HG02870 (cell line): ENCODE results near the gene AXIN1.
"Not testable (repeated sequence)": the region's sequence is repeated elsewhere in the genome, so short reads cannot be mapped to it uniquely, and the experiment has no call there.

Source experiments
- ATAC-seq: cut with Tn5 transposase; IDR thresholded peaks from one replicate; pipeline ENCODE4 v1.9.1; 2021; ENCODE audit warnings: mild to moderate bottlenecking, moderate library complexity; ENCODE audit not compliant: unreplicated experiment

The AXIN1 gene

DNA sequence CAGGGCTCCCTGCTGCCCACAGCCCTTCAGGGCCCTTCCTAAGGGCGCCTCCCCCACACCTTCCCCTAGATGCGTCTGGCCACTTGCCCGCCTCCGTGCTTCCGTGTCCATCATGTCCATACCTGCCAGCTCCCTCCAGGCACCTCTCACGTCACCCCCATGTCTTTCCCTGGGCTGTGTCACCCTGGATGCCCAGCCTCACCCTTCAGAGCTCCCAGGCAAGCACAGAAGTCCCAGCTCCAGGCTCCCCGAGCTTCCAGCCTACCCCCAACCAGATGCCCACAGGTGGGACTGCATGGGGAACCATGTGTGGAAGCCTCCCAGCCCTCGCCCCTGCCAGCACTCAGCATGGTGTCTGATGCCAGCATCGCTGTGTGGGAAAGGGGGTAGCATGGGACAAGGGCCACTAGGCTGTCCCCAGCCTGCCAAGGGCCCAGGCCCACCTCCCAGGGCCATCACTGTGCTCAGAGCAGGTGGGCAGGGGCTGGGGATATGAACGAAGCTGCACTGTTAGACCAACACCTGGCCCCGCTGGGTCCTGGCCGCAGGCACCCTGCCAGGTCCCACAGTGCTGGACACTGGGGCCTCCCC, 1.9 kb upstream of the AXIN1 start:
- no peak for ATAC-seq

DNA sequence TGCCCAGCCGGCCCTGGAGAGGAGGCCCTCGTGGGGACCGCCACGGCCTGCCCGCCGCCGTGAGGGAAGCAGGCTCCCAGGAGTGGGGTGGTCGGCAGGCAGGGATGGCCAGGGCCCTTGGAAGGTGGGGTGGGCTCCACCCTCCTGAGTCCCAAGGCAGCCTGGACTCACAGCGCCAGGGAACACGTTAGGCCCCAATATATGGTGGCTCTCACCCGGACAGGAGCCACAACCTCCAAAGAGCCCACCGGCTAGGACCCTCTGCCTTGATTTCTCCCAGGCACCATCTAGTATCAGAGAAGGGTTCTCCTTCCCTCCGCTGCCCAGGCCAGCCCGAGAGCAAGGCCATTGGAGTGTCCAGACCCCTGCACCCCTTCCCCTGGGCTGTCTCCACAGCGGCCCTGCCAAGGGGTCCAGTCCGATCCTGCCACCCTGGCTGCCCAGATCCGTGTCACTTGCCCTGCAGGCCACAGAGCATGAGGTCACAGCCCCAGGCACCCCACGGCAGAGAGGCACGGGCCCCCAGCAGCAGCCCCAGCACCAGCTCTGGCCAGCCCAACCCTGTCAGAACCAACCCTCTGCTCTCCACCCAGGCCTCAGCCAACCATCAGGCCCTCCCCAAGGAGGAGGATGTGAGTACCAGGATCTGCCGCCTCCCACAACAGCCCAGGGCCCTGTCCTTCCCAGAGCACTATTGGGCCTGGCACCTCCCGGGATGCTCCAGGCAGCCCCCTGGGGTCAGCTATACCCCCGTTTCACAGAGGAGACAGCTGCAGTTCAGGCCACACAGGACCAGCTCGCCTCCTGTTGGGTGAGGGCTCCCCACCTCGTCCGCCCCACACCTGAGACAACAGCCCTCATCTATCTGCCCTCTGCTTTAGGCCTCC, 1.1 kb upstream of the AXIN1 start:
- ATAC-seq, result no peak

- no peak for ATAC-seq
Measured at GRCh38 chr16:351804-352520, 561 bp downstream of the AXIN1 start.

DNA sequence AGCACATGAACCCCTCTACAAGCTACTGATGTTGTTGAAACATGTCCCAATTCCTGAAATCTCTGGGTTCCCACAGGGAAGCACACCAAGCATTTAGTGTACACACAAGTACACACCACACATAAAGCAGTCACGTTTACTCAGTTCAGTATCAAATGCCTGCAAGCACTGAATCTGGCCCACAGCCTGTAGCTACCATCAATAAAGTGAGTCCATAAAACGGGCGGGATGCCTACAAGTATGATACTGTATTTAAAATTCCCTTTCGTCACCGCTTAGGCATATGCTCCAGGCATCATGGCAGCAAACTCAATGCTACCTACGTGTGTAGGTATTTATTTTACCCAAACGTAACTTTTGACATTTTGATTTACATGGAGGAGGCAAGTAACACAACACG, 2.3 kb downstream of the AXIN1 start:
- no peak for ATAC-seq

GRCh38 chr16:349211-349610, 3.3 kb downstream of the AXIN1 start:
- no peak for ATAC-seq

GRCh38 chr16:348495-348894, 4.0 kb downstream of the AXIN1 start:
- not testable (repeated sequence) for ATAC-seq

- ATAC-seq, result no peak
Measured at GRCh38 chr16:347203-347602, 5.3 kb downstream of the AXIN1 start.

- ATAC-seq, result no peak
Measured at GRCh38 chr16:346587-346986, 5.9 kb downstream of the AXIN1 start.

GRCh38 chr16:345772-346171, 6.8 kb downstream of the AXIN1 start:
- no peak for ATAC-seq

DNA sequence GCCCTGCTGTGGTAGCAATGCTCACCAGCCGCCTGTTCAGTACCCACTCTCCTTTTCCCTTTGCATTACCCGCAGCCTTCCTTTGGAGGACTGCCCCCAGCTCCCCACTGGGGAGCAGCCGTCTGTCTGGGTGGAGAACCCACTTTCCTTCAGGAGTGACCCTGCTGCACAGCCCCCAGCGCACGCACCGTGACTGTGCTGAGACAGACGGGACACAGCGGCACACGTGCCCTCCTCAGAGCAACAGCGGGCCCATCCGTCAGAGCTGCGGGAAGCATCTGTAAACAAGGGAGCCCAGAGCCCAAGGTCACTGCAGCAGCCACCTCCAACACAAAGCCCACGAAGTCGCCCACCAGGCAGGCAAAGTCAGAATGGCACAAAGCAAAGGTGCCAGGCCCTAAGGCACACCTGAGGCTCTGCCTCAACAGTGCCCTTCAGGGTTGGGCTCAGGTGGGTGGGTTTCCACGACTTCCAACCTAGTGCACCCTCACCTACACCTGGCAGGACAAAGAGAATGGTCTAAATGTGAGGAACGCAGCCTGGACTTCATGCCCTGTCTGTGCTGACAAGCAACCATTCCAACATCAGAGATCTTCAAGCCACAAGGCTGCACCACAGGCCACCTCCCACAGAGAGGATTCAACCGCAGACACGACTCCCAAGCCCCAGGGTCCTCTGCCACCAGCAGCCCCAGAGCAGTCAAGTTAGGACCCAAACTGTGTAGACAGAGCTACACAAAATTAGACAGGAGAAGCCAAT, 9.9 kb downstream of the AXIN1 start:
- no peak for ATAC-seq

DNA sequence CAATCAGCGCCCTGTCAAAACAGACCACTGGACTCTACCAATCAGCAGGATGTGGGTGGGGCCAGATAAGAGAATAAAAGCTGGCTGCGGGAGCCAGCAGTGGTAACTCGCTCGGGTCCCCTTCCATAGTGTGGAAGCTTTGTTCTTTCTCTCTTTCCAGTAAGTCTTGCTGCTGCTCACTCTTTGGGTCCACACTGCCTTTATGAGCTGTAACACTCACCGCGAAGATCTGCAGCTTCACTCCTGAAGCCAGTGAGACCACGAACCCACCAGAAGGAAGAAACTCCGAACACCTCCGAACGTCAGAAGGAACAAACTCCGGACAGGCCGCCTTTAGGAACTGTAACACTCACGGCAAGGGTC, 10.6 kb downstream of the AXIN1 start:
- ATAC-seq, result not testable (repeated sequence)

DNA sequence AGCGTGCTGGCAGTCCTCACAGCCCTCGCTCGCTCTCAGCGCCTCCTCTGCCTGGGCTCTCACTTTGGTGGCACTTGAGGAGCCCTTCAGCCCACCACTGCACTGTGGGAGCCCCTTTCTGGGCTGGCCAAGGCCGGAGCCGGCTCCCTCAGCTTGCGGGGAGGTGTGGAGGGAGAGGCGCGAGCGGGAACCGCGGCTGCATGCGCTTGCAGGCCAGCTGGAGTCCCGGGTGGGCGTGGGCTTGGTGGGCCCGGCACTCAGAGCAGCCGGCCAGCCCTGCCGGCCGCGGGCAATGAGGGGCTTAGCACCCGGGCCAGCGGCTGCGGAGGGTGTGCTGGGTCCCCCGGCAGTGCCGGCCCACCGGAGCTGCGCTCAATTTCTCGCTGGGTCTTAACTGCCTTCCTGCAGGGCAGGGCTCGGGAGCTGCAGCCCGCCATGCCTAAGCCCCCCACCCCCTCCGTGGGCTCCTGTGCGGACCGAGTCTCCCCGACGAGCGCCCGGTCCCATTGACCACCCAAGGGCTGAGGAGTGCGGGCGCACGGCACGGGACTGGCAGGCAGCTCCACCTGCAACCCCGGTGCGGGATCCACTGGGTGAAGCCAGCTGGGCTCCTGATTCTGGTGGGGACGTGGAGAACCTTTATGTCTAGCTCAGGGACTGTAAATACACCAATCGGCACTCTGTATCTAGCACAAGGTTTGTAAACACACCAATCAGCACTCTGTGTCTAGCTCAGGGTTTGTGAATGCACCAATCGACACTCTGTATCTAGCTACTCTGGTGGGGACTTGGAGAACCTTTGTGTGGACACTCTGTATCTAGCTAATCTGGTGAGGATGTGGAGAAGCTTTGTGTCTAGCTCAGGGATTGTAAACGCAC, 11.2 kb downstream of the AXIN1 start:
- ATAC-seq, result not testable (repeated sequence)

- no peak for ATAC-seq
Measured at GRCh38 chr16:340370-341091, 12.0 kb downstream of the AXIN1 start.

GRCh38 chr16:339680-340079, 12.8 kb downstream of the AXIN1 start:
- ATAC-seq, result no peak

DNA sequence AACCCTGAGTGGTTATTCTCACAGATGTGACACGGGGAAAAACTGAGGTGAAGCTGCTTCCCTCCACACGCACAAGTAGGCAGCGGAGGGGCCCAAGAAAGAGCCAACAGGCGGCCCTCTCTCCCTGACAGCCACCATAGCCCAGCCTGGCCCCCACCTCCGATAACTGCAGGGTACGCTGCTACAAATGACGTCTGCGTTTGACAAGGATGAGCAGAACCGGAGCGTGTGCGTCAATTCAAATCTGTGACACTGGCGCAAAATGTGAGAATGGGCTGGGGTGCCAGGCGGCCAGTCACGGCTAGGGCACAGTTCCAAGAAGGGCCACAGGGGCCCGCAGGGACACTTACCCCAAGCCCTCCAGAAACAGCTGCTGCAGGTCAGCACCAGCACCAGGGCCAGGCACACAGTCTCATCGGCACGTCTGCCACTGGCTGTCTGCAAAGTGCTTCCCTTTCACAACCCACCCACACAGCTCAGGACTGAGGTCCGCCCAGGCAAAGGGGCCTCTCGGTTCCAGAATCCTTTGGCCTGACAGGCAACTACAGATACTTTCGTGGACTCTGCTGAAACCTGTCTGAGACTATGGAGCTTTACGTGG, 14.4 kb downstream of the AXIN1 start:
- ATAC-seq, result no peak

- ATAC-seq, result no peak
Measured at GRCh38 chr16:337437-337836, 15.1 kb downstream of the AXIN1 start.

DNA sequence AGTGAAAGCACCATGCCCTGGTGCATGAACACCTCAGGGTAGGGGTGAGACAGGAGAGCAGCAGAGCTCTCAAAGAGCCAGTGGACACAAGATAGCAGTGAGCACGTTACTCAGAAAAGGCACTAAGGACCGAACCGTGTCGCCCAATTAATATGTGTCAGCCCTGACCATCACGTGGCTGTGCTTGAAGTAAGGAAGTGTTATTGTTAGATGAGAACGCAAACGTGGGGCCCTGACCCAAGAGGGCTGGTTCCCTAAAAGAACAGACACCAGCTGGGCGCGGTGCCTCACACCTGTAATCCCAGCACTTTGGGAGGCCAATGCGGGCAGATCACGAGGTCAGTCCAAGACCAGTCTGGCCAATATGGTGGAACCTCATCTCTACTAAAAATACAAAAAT, 16.3 kb downstream of the AXIN1 start:
- ATAC-seq, result no peak

GRCh38 chr16:334861-335632, 17.5 kb downstream of the AXIN1 start:
- not testable (repeated sequence) for ATAC-seq
